ENCODE measurements around the gene CDH23. TPM values are rescaled to one million over a fixed set of nuclear protein-coding genes. Genes with fewer than 3 reads are reported as not detected.

CDH23 gene
- total RNA-seq, 1 experiment from 2014 or later, result 7.8 TPM

DNA sequence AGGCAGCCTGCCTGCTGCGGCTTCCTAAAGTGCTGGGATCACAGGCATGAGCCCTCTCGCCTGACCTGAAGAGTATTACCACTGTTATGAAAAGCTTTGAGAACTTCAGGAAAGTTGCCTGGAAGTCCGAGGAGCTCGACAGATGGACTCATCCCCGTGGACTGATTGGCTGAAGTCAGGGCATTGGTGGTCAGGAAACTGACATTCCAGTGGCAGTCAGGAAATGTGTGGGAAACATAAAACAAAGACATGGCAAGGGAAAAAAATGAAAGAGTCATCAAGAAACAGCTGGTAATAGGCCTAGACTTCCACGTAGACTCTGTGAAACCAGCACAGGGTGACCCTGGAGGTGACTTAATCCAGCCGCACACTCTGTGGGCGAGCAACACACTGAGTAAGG is 123.3 kb downstream of the CDH23 start:
- no peaks in the 10 kb centered on the region for H3K9me3 ChIP-seq (ENCODE audit: insufficient read depth, low read depth)
- H3K4me1 ChIP-seq (replicated peaks; ENCODE audit: insufficient read depth), result no peaks in the 10 kb centered on the region
- no peak overlapping the region for H2AFZ ChIP-seq
- ChIA-PET CTCF (interaction anchor here (0.7 kb wide), 1 partner anchor 255 kb away, joined by 5 read pairs; no protein-coding TSS in a partner anchor), POLR2A (ENCODE audit: unreplicated experiment) (no interaction called here)
- no peaks in the 10 kb centered on the region for H3K36me3 ChIP-seq (ENCODE audit: low read depth)
- H3K27me3 ChIP-seq (ENCODE audit: insufficient read depth, low read depth), result no peaks in the 10 kb centered on the region
- no peaks in the 10 kb centered on the region for H3K9me2 ChIP-seq (ENCODE audit: insufficient read depth)
- H3K4me3 ChIP-seq, result no peak overlapping the region
- H3K79me2 ChIP-seq (ENCODE audit: low read depth), result no peaks in the 10 kb centered on the region
- no peak overlapping the region for H3K27ac ChIP-seq
- intact Hi-C loops (cut with micrococcal nuclease; ENCODE audit: unreplicated experiment), result no loop called here
- no peak overlapping the region for H3K4me2 ChIP-seq
- H3F3A ChIP-seq (ENCODE audit: insufficient read depth, low read depth), result no peaks in the 10 kb centered on the region
- no peaks in the 10 kb centered on the region for H4K20me1 ChIP-seq (ENCODE audit: insufficient read depth)
- DNase-seq, result no peak
- TF ChIP-seq EZH2 (IDR thresholded peaks at IDR 0.05; ENCODE audit: low read depth), result no peak
- TF ChIP-seq, protein P1, sequence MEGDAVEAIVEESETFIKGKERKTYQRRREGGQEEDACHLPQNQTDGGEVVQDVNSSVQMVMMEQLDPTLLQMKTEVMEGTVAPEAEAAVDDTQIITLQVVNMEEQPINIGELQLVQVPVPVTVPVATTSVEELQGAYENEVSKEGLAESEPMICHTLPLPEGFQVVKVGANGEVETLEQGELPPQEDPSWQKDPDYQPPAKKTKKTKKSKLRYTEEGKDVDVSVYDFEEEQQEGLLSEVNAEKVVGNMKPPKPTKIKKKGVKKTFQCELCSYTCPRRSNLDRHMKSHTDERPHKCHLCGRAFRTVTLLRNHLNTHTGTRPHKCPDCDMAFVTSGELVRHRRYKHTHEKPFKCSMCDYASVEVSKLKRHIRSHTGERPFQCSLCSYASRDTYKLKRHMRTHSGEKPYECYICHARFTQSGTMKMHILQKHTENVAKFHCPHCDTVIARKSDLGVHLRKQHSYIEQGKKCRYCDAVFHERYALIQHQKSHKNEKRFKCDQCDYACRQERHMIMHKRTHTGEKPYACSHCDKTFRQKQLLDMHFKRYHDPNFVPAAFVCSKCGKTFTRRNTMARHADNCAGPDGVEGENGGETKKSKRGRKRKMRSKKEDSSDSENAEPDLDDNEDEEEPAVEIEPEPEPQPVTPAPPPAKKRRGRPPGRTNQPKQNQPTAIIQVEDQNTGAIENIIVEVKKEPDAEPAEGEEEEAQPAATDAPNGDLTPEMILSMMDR (conservative IDR thresholded peaks at IDR 0.05), result no peak
- no TSS peak for BruUV-seq (replicated peaks)

DNA sequence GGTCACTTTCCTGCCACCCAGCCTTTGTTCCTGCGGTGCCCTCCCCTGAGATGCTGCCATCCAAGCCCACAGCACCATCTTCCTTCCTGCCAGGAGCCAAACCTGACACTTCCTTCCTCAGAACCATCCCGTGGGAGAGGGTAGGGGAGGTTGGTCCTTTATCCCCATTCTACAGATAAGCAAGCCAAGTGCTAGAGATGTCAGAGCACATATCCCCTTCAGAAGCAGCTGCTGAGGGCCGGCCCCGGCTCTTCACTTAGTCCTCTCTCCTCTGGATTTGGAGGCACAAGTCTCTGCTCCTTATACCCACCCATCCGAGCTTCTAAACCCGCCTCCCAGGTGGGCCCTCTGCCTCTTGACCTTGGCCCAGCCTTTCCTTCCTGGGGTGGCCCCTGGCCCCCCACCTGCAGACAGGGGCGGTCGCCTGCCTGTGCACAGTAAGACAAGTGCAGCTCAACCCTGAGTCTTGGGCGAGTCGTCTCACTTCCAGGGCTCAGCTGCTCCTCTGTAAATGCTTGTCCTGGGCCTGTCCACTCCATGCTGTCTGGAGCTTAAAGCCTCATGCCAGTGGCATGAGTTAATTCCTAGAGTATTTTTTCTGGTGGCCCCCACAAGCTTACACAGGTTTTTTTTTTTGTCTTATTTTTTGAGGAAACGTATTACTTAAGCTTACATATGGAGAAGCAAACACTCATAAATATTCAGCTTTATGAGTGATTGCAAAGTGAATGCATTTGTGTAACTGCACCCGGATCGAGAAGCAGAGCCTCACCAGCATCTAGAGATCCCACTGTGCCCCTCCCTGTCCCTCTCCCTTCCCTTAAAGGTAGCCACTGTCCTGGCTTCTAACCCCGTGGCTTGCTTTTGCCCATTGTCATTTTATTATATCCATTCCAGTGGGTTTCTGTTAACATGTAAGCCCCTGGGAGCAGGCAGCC is 125.1 kb downstream of the CDH23 start:
- DNase-seq, result no peak
- Histone ChIP-seq H3K4me2 (no peak overlapping the region), H3K4me3 (no peak overlapping the region), H3K4me1 (replicated peaks; ENCODE audit: insufficient read depth) (no peaks in the 10 kb centered on the region), H3K36me3 (ENCODE audit: low read depth) (no peaks in the 10 kb centered on the region), H3K27me3 (ENCODE audit: insufficient read depth, low read depth) (no peaks in the 10 kb centered on the region), H4K20me1 (ENCODE audit: insufficient read depth) (no peaks in the 10 kb centered on the region), H3K9me2 (ENCODE audit: insufficient read depth) (no peaks in the 10 kb centered on the region), H3K9me3 (ENCODE audit: insufficient read depth, low read depth) (no peaks in the 10 kb centered on the region), H3K27ac (no peak overlapping the region), H3K79me2 (ENCODE audit: low read depth) (no peaks in the 10 kb centered on the region), H3F3A (ENCODE audit: insufficient read depth, low read depth) (no peaks in the 10 kb centered on the region), H2AFZ (no peak overlapping the region)
- ChIA-PET CTCF (no interaction called here), POLR2A (ENCODE audit: unreplicated experiment) (no interaction called here)
- no TSS peak for BruUV-seq (replicated peaks)
- intact Hi-C loops (cut with micrococcal nuclease; ENCODE audit: unreplicated experiment), result no loop called here
- TF ChIP-seq, protein P1 (conservative IDR thresholded peaks at IDR 0.05), result no peak
- TF ChIP-seq EZH2 (IDR thresholded peaks at IDR 0.05; ENCODE audit: low read depth), result no peak

DNA sequence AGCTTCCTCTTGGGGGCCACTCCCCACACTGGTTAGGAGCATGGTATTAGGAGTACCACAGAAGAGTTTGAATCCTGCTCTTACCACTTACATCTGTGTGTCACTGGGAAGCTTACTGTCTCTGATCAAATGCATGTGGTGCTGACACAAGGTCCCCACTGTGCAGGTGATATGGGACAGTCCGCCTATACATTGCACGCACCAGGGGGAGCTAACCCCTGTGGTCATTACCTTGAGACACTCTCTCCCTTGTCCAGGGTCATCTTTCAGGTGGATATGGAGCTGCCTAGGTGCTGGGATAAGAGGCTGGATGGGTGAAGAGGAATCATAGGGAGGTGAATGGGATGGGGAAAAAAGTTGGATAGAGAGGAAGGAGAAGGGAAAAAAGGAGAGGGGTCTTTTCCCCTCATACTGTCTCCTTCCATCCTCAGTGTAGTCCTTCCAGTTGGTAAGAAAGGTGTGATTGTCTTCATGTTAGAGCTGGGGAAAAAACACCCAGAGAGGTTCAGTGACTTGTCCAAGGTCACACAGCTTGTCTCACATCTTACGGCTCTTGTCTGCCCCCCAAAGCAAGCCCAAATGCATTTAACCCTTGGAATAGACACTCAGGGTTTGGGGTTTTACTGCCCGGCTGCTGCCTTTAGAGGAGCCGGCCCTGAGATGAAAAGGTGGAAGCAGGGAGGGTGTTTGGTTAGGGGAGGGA is 125.9 kb downstream of the CDH23 start:
- TF ChIP-seq, protein P1 (conservative IDR thresholded peaks at IDR 0.05), result peak; percentile 50
- TF ChIP-seq EZH2 (IDR thresholded peaks at IDR 0.05; ENCODE audit: low read depth), result no peak

More for the DNA sequence above, 125.9 kb downstream of the CDH23 start:
- Histone ChIP-seq H2AFZ (no peak overlapping the region), H3K27ac (no peak overlapping the region), H3K36me3 (ENCODE audit: low read depth) (no peaks in the 10 kb centered on the region), H3F3A (ENCODE audit: insufficient read depth, low read depth) (no peaks in the 10 kb centered on the region), H3K4me1 (replicated peaks; ENCODE audit: insufficient read depth) (no peaks in the 10 kb centered on the region), H3K79me2 (ENCODE audit: low read depth) (no peaks in the 10 kb centered on the region), H3K4me3 (no peak overlapping the region), H3K9me3 (ENCODE audit: insufficient read depth, low read depth) (no peaks in the 10 kb centered on the region), H3K4me2 (no peak overlapping the region), H3K27me3 (ENCODE audit: insufficient read depth, low read depth) (no peaks in the 10 kb centered on the region), H3K9me2 (ENCODE audit: insufficient read depth) (no peaks in the 10 kb centered on the region), H4K20me1 (ENCODE audit: insufficient read depth) (no peaks in the 10 kb centered on the region)
- CTCF ChIA-PET, result no interaction called here
- no TSS peak for BruUV-seq (replicated peaks)
- POLR2A ChIA-PET (ENCODE audit: unreplicated experiment), result interaction anchor here (0.5 kb wide), 1 partner anchor 827 kb away, joined by 9 read pairs; no protein-coding TSS in a partner anchor
- intact Hi-C loops (cut with micrococcal nuclease; ENCODE audit: unreplicated experiment), result no loop called here
- peak; percentile 11 to 43 for DNase-seq
